Keratinocyte (primary cell): ENCODE results near the gene OR2B6. TPM values are rescaled to one million over a fixed set of nuclear protein-coding genes. Genes with fewer than 3 reads are reported as not detected.

Experiments
- DNase-seq: peaks from one replicate; pipeline ENCODE4 v3.0.0-alpha.2; 2011; ENCODE audit warnings: low read depth, missing footprints, low spot score
- FAIRE-seq: peaks from 2 replicates; lab custom pipeline; 2011; peaks lifted over from hg19 to GRCh38; lab: Jason Lieb, UNC
- H2AFZ ChIP-seq: 2 replicates; pipeline ENCODE4 v1.6.0; 2012; ENCODE audit warnings: low read length, control low read depth, inconsistent platforms; ENCODE audit not compliant: control insufficient read depth
- H3K27ac ChIP-seq: 2 replicates; pipeline ENCODE4 v1.5.1; 2011; ENCODE audit warnings: low read length; ENCODE audit not compliant: control insufficient read depth, insufficient read depth
- H3K27me3 ChIP-seq: 3 replicates; pipeline ENCODE4 v1.6.0; 2011; ENCODE audit warnings: low read length; ENCODE audit not compliant: control insufficient read depth, insufficient read depth; ENCODE audit errors: extremely low read depth
- H3K36me3 ChIP-seq, 2 experiments: 2 replicates in 1 of 2; 3 replicates in 1 of 2; pipeline ENCODE4 v1.5.1; 2011; ENCODE audit warnings: low read length in 2 of 2, mild to moderate bottlenecking in 1 of 2; ENCODE audit not compliant: control insufficient read depth in 2 of 2, insufficient read depth in 2 of 2; ENCODE audit errors: extremely low read depth in 1 of 2
- H3K4me1 ChIP-seq: 3 replicates; pipeline ENCODE4 v1.5.1; 2011; ENCODE audit warnings: low read length; ENCODE audit not compliant: control insufficient read depth, insufficient read depth; ENCODE audit errors: extremely low read depth
- H3K4me2 ChIP-seq: 3 replicates; pipeline ENCODE4 v1.6.0; 2011; ENCODE audit warnings: low read depth, low read length; ENCODE audit not compliant: control insufficient read depth, insufficient read depth; ENCODE audit errors: extremely low read depth
- H3K4me3 ChIP-seq, 3 experiments: fragments of 200-600 bp in 1 of 3; sonication (generic) in 1 of 3; 2 replicates in 2 of 3; 3 replicates in 1 of 3; pipeline ENCODE4 v1.5.1; 2011 to 2016; ENCODE audit warnings: low read length in 3 of 3, mild to moderate bottlenecking in 3 of 3, control low read depth in 2 of 3, inconsistent platforms in 1 of 3, low read depth in 1 of 3, mixed read lengths in 1 of 3, mixed run types in 1 of 3, moderate library complexity in 1 of 3; ENCODE audit not compliant: control insufficient read depth in 2 of 3, insufficient read depth in 2 of 3; ENCODE audit errors: extremely low read depth in 1 of 3
- H3K79me2 ChIP-seq: 2 replicates; pipeline ENCODE4 v1.6.0; 2012; ENCODE audit warnings: low read length; ENCODE audit not compliant: control insufficient read depth, insufficient read depth
- H3K9ac ChIP-seq: 3 replicates; pipeline ENCODE4 v1.6.0; 2011; ENCODE audit warnings: low read length; ENCODE audit not compliant: control insufficient read depth, insufficient read depth; ENCODE audit errors: extremely low read depth
- H3K9me1 ChIP-seq: 3 replicates; pipeline ENCODE4 v1.6.0; 2011; ENCODE audit warnings: low read length; ENCODE audit not compliant: control insufficient read depth, insufficient read depth; ENCODE audit errors: extremely low read depth
- H3K9me3 ChIP-seq: 2 replicates; pipeline ENCODE4 v1.5.1; 2012; ENCODE audit warnings: low read depth, low read length; ENCODE audit not compliant: control insufficient read depth
- H4K20me1 ChIP-seq: 3 replicates; pipeline ENCODE4 v1.6.0; 2011; ENCODE audit warnings: low read length; ENCODE audit not compliant: control insufficient read depth, insufficient read depth; ENCODE audit errors: extremely low read depth
- EZH2 ChIP-seq: IDR thresholded peaks from one replicate; pipeline ENCODE4 v1.6.1; 2012; ENCODE audit warnings: inconsistent platforms, mild to moderate bottlenecking, low read length, moderate library complexity
- dilution Hi-C: fragments of 300-500 bp; cut with MboI; formaldehyde crosslinking; loops from one replicate; pipeline ENCODE4 v1.7.0; 2020; ENCODE audit warnings: low sequenced_read_pairs; ENCODE audit not compliant: extremely low pct_ligation_motif_present
- polyA plus RNA-seq, 5 experiments: library from polyadenylated mRNA; depleted of rRNA in 3 of 5; stranded (reverse) in 3 of 5; stranded (forward) in 1 of 5; unstranded in 1 of 5; fragments of >200 nt; gene quantifications; 1 replicate in 1 of 5; 2 replicates in 3 of 5; 3 replicates in 1 of 5; pipeline versions ENCODE4 v1.2.1 to v1.2.3, GENCODE V29; 2011 to 2012; ENCODE audit warnings: missing spikeins in 2 of 5, low read depth in 1 of 5, low replicate concordance in 1 of 5
- TF ChIP-seq, protein P1 (sequence below), 3 experiments: IDR thresholded peaks in 1 of 3; conservative IDR thresholded peaks in 1 of 3; optimal IDR thresholded peaks in 1 of 3; 2 replicates in 2 of 3; 3 replicates in 1 of 3; pipeline versions ENCODE3 to v1.5.1; 2011; ENCODE audit warnings: low read length in 3 of 3, mild to moderate bottlenecking in 3 of 3, moderate library complexity in 2 of 3, control low read depth in 1 of 3, inconsistent platforms in 1 of 3; ENCODE audit not compliant: insufficient read depth in 2 of 3; ENCODE audit errors: extremely low read depth in 1 of 3

OR2B6 gene
- polyA plus RNA-seq, 1 donor (not counting 4 experiments of a cell fraction or from before 2014, with no cell fraction given), result not detected

DNA sequence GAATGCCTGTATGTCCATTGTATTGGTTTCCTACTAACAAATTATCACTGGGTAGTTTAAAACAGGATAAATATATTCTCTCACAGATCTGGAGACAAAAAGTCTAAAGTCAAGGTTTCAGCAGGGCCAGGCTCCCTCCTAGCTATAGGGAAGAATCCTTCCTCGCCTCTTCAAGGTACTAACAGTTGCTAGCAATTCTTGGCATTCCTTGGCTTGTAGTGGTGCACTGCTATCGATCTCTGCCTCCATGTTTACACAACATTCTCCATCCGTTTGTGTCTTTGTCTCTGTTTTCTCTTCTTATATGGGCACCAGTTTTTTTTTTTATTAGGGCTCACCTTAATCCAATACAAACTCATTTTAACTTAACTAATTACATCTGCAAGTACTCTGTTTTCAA, 48.9 kb downstream of the OR2B6 start:
- DNase-seq (no peak), FAIRE-seq (no peak)
- Histone ChIP-seq H3K79me2 (no peaks in the 10 kb centered on the region), H3K4me3 (no peak overlapping the region), H3K27ac (no peak overlapping the region), H3K9ac (no peak overlapping the region), H3K36me3 (no peaks in the 10 kb centered on the region), H3K9me1 (no peaks in the 10 kb centered on the region), H2AFZ (no peak overlapping the region), H3K9me3 (no peaks in the 10 kb centered on the region), H4K20me1 (no peaks in the 10 kb centered on the region), H3K4me2 (no peak overlapping the region), H3K4me1 (peaks cover 6% of the 10 kb centered on the region), H3K27me3 (peaks cover 4% of the 10 kb centered on the region)
- TF ChIP-seq, protein P1, sequence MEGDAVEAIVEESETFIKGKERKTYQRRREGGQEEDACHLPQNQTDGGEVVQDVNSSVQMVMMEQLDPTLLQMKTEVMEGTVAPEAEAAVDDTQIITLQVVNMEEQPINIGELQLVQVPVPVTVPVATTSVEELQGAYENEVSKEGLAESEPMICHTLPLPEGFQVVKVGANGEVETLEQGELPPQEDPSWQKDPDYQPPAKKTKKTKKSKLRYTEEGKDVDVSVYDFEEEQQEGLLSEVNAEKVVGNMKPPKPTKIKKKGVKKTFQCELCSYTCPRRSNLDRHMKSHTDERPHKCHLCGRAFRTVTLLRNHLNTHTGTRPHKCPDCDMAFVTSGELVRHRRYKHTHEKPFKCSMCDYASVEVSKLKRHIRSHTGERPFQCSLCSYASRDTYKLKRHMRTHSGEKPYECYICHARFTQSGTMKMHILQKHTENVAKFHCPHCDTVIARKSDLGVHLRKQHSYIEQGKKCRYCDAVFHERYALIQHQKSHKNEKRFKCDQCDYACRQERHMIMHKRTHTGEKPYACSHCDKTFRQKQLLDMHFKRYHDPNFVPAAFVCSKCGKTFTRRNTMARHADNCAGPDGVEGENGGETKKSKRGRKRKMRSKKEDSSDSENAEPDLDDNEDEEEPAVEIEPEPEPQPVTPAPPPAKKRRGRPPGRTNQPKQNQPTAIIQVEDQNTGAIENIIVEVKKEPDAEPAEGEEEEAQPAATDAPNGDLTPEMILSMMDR (optimal IDR thresholded peaks at IDR 0.05 in 1 of 3, IDR thresholded peaks at IDR 0.05 in 1 of 3, conservative IDR thresholded peaks at IDR 0.05 in 1 of 3; ENCODE audit: extremely low read depth in 1 of 3, insufficient read depth in 2 of 3, low read length in 3 of 3), result no peak
- no peak for TF ChIP-seq EZH2
- dilution Hi-C loops, result no loop called here

Other genes with a start within 250 kb of the OR2B6 start
- gene OR2B2, start 44.8 kb upstream of the OR2B6 start, polyA plus RNA-seq, result not detected in 3 replicates
- gene ZNF165, start 123.3 kb downstream of the OR2B6 start, polyA plus RNA-seq, result 1.1 to 3.6 TPM (median 2.1 TPM) in 3 replicates
- gene ZSCAN16, start 167.4 kb downstream of the OR2B6 start, polyA plus RNA-seq, result 0.99 to 1.5 TPM (median 1.0 TPM) in 3 replicates
- gene ZKSCAN8, start 184.6 kb downstream of the OR2B6 start, polyA plus RNA-seq, result 5.4 to 6.4 TPM (median 5.7 TPM) in 3 replicates